Effector memory CD8-positive, alpha-beta T cell (primary cell): ENCODE measurements around the gene PRKACA.
A peak's percentile ranks its signal among the peaks of the same experiment; 100 is the strongest.

Experiments used
- ATAC-seq: fragments of 150-1000 bp; cut with Tn5 transposase; replicated peaks from 2 replicates; pipeline ENCODE4 v1.10.0; 2021; ENCODE audit warnings: mild to moderate bottlenecking, moderate library complexity
- DNase-seq, 3 experiments: peaks; one replicate each; pipeline ENCODE4 v3.0.0; 2021
- H3K27ac Mint-ChIP-seq, 2 donors: one replicate each; pipeline ENCODE4 v1.8.0; 2022; ENCODE audit warnings: mild to moderate bottlenecking in 2 of 2, mixed read lengths in 2 of 2, moderate library complexity in 2 of 2
- H3K27me3 Mint-ChIP-seq, 2 donors: one replicate each; pipeline ENCODE4 v1.8.0; 2022; ENCODE audit warnings: mixed read lengths in 2 of 2
- H3K36me3 Mint-ChIP-seq: one replicate; pipeline ENCODE4 v1.8.0; 2022; ENCODE audit warnings: mild to moderate bottlenecking, moderate library complexity, mixed read lengths; ENCODE audit not compliant: insufficient read depth
- H3K4me1 Mint-ChIP-seq, 2 donors: one replicate each; pipeline ENCODE4 v1.8.0; 2022; ENCODE audit warnings: low read depth in 2 of 2, mixed read lengths in 2 of 2
- H3K4me3 Mint-ChIP-seq, 2 donors: one replicate each; pipeline ENCODE4 v1.8.0; 2022; ENCODE audit warnings: mild to moderate bottlenecking in 2 of 2, mixed read lengths in 2 of 2, moderate library complexity in 2 of 2
- H3K9me3 Mint-ChIP-seq, 2 donors: one replicate each; pipeline ENCODE4 v1.8.0; 2022; ENCODE audit warnings: mixed read lengths in 2 of 2

PRKACA gene

DNA sequence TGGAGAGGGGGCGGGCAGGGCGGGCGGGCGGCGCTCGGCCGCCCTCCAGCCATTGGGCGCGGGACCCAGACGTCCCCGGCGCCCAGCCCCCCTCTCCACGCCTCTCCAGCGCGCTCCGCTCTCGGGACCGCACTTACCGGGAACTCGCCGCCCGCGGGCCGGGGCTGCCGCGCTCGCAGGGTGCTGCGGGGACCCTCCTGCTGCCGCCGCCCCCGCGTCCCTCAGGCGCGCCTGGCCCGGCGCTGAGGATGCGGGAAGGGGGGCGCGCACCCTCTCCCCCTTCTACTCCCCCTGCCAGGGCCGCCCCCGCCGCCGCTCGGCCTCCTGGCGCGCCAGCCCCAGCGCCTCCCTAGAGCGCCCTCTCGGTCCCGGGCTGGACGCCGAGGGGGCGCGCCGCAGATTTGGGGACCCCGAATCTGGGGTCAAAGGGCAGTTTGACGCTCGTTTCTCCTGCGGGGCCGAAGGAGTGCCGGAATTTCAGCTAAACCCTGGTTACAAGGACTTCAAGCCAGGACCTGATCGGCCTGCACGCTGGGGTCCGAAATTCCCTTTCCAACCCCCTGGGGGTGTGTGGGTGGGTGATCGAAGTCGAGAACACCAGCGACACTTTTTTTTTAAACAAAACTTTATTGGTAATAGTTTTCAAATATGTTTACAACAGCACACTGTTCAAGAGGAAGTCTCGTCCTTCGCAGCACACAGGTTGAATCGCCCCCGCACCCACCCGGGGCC is 26.3 kb downstream of the PRKACA start:
- Mint-ChIP-seq H3K27ac (peak overlapping the region; percentile 82 to 97), H3K36me3 (peaks cover 39% of the 10 kb centered on the region), H3K4me3 (peak overlapping the region; percentile 91 to 98), H3K4me1 (peaks cover 13 to 14% of the 10 kb centered on the region in 2 donors), H3K27me3 (no peaks in the 10 kb centered on the region), H3K9me3 (no peaks in the 10 kb centered on the region)
- DNase-seq (peak; percentile 49 to 66 (median 54)), ATAC-seq (peak; percentile 56)

DNA sequence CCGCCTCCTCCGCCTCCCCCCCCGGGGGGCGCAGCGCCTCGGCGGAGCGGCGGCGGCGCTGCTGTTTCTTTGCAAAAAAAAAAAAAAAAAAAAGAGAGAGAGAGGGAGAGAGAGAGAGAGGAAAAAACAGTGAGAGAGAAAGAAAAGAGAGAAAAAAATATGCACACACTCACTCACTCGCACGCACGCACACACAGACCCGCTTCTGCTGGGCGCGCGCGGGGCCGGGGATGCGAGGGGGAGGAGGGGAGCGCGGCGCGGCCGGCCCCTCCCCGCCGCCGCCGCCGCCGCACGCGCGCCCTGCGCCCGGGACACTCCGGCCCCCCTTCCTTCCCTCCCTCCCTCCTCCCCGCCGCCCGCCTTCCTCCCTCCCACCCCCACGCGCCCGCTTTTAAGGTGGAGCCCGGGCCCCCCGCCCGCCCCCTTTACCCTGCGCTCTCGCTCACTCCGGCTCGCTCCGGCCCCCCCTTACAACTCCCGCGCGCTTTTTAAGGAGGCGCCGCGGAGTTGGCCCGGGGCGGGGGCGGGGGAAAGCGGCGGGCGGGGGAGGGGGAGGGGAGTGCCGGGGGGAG is 27.0 kb downstream of the PRKACA start, which contains the start of gene SAMD1:
SAMD1 (minus strand) TSS at position 243 of the 572 bp plus-strand sequence.
- peak; percentile 67 for ATAC-seq
- Mint-ChIP-seq H3K9me3 (no peaks in the 10 kb centered on the region), H3K36me3 (peaks cover 33% of the 10 kb centered on the region), H3K27ac (peak within 1 kb of the TSS; percentile 88 to 97), H3K4me3 (peak within 1 kb of the TSS; percentile 91 to 98), H3K27me3 (no peaks in the 10 kb centered on the region), H3K4me1 (peaks cover 13 to 14% of the 10 kb centered on the region in 2 donors)
- peak; percentile 61 to 68 (median 64) for DNase-seq

DNA sequence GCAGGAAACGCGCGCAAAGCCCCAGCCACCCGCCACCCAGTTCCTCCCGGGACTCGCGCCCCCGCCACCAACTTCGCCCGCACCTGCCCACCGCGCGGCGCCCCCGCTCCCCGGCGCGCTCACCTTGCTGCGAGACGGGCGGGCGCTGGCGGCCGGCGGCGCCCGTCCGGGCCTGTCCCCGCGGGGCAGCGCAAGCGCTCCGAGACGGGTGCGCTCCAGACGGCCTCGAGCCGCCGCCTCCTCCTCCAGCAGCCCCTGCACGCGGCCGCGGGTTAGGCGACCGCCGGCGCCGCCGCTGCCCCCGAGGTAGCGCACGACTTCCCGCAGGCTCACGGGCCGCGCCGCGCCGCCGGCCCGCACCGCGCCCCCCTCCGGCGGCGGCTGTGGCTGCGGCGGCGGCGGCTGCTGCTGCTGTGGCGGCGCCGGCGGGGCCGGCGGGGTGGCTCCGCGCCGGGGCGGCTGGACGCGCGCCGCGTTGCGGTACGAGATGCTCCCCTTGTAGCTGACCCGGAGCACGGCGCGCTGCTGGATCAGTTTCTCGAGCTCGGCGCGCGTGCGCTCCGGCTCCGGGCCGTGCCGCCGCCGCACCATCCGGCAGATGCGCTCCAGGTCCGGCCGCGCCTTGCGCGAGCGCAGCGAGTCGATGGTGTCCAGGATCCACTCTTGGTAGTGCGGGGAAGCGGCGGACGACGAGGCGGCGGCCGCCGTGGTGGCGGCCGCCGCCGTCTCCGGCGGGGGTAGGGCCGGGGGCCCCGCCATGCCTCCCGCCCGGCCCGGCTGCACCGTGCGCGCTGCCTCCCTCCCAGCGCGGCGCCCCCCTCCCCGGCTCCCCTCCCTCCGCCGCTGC is 27.7 kb downstream of the PRKACA start:
- Mint-ChIP-seq H3K36me3 (peaks cover 31% of the 10 kb centered on the region), H3K4me1 (peaks cover 14% of the 10 kb centered on the region in 2 donors), H3K27ac (peak overlapping the region; percentile 68 to 88), H3K27me3 (no peaks in the 10 kb centered on the region), H3K4me3 (peak overlapping the region; percentile 75 to 80), H3K9me3 (no peaks in the 10 kb centered on the region)
- peak; percentile 31 to 40 (median 39) for DNase-seq
- peak; percentile 18 for ATAC-seq

DNA sequence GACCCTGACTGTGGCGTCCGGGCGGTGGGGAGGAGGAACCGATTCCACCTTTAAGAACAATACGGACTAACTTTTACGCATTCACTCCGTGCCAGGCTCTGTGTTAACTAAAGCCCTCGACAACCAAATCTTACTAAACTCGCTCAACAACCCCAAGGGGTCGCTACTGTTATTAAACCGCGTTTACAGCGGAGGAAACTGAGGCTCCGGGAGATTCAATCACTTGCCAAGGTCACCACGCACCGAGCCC is 28.2 kb downstream of the PRKACA start:
- Mint-ChIP-seq H3K4me1 (peaks cover 14% of the 10 kb centered on the region in 2 donors), H3K4me3 (peak overlapping the region; percentile 47 to 65), H3K27ac (peak overlapping the region; percentile 50 to 88), H3K36me3 (peaks cover 31% of the 10 kb centered on the region), H3K9me3 (no peaks in the 10 kb centered on the region), H3K27me3 (no peaks in the 10 kb centered on the region)
- ATAC-seq (no peak), DNase-seq (peak in 1 of 3 experiments; percentile 25)

GRCh38 chr19:14088634-14089411 is 28.7 kb downstream of the PRKACA start:
- no peak for DNase-seq
- H3K36me3 Mint-ChIP-seq = peaks cover 31% of the 10 kb centered on the region
- peak overlapping the region; percentile 57 to 65 for H3K4me3 Mint-ChIP-seq
- peak overlapping the region; percentile 50 to 88 for H3K27ac Mint-ChIP-seq
- peaks cover 14% of the 10 kb centered on the region in 2 donors for H3K4me1 Mint-ChIP-seq
- H3K27me3 Mint-ChIP-seq = no peaks in the 10 kb centered on the region
- ATAC-seq = no peak
- H3K9me3 Mint-ChIP-seq = no peaks in the 10 kb centered on the region

DNA sequence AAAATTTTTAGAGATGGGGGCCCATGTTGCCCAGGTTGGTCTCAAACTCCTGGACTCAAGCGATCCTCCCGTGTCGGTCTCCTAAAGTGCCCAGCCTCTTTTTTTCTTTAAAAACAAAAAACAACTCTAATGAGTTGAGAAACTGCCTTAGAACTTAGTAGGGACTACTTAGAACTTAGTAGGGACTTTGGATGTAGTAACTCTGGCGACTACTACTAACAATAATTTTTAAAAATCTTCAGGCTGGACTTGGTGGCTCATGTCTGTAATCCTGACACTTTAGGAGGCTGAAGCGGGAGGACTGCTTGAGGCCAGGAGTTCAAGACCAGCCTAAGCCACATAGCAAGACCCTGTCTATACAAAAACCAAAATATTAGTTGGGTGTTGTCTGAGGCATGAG is 31.5 kb downstream of the PRKACA start:
- Mint-ChIP-seq H3K9me3 (no peaks in the 10 kb centered on the region), H3K27me3 (no peaks in the 10 kb centered on the region), H3K4me1 (peaks cover 9 to 16% of the 10 kb centered on the region in 2 donors), H3K4me3 (no peak overlapping the region), H3K27ac (no peak overlapping the region), H3K36me3 (peaks cover 26% of the 10 kb centered on the region)
- DNase-seq (no peak), ATAC-seq (no peak)

GRCh38 chr19:14085309-14085995 is 32.1 kb downstream of the PRKACA start, which contains the start of gene C19orf67:
Gene C19orf67, minus strand, starts transcription at chr19:14085783. Its CDS starts 156 bp downstream, at chr19:14085627.
- Mint-ChIP-seq H3K27me3 (no peaks in the 10 kb centered on the region), H3K4me3 (no peak within 1 kb of the TSS), H3K36me3 (peaks cover 26% of the 10 kb centered on the region), H3K9me3 (no peaks in the 10 kb centered on the region), H3K4me1 (peaks cover 10 to 18% of the 10 kb centered on the region in 2 donors), H3K27ac (no peak within 1 kb of the TSS)
- ATAC-seq (no peak), DNase-seq (no peak)

DNA sequence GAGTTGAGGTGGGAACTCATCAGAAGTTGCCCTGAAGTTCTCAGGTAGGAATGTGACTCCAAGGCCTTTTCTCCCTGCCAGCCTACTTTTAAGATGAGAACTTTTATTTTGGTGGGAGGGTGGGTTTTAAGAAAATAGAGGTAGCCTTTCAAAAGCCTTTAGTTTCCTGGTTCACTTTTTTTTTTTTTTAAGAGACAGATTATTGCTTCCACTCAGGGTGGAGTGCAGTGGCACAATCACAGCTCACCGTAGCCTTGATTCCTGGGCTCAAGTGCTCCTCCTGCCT is 34.9 kb downstream of the PRKACA start:
- Mint-ChIP-seq H3K27ac (peak overlapping the region; percentile 22 to 65), H3K27me3 (no peaks in the 10 kb centered on the region), H3K4me3 (peak overlapping the region in 1 of 2 donors; percentile 95), H3K4me1 (peaks cover 9 to 14% of the 10 kb centered on the region in 2 donors), H3K9me3 (no peaks in the 10 kb centered on the region), H3K36me3 (peaks cover 7% of the 10 kb centered on the region)
- no peak for DNase-seq
- no peak for ATAC-seq

GRCh38 chr19:14081797-14082674 is 35.5 kb downstream of the PRKACA start:
- DNase-seq (peak; percentile 25 to 29 (median 28)), ATAC-seq (peak; percentile 20)
- Mint-ChIP-seq H3K27me3 (no peaks in the 10 kb centered on the region), H3K4me1 (peaks cover 9 to 14% of the 10 kb centered on the region in 2 donors), H3K4me3 (peak overlapping the region; percentile 91 to 95), H3K27ac (peak overlapping the region; percentile 90 to 96), H3K9me3 (no peaks in the 10 kb centered on the region), H3K36me3 (peaks cover 7% of the 10 kb centered on the region)

GRCh38 chr19:14080887-14081796 is 36.4 kb downstream of the PRKACA start:
- Mint-ChIP-seq H3K27me3 (no peaks in the 10 kb centered on the region), H3K4me3 (peak overlapping the region; percentile 91 to 95), H3K4me1 (peaks cover 9 to 14% of the 10 kb centered on the region in 2 donors), H3K36me3 (peaks cover 7% of the 10 kb centered on the region), H3K27ac (peak overlapping the region; percentile 90 to 96), H3K9me3 (no peaks in the 10 kb centered on the region)
- ATAC-seq (peak; percentile 94), DNase-seq (peak; percentile 99 to 100 (median 100))

GRCh38 chr19:14078411-14078810 is 39.2 kb downstream of the PRKACA start:
- Mint-ChIP-seq H3K27me3 (no peaks in the 10 kb centered on the region), H3K36me3 (peaks cover 11% of the 10 kb centered on the region)

More at GRCh38 chr19:14078411-14078810, 39.2 kb downstream of the PRKACA start:
- H3K4me3 Mint-ChIP-seq = no peak overlapping the region
- ATAC-seq = no peak
- H3K4me1 Mint-ChIP-seq = peaks cover 19 to 32% of the 10 kb centered on the region in 2 donors
- H3K27ac Mint-ChIP-seq = no peak overlapping the region
- H3K9me3 Mint-ChIP-seq = no peaks in the 10 kb centered on the region
- DNase-seq = no peak
